ENCODE data around the gene GANAB. TPM values are rescaled to one million over a fixed set of nuclear protein-coding genes. Genes with fewer than 3 reads are reported as not detected.
"Not testable (repeated sequence)": the region's sequence is repeated elsewhere in the genome, so short reads cannot be mapped to it uniquely, and the experiment has no call there.

The GANAB gene
- total RNA-seq, 2 donors from 2014 or later = 310 to 312 TPM

GRCh38 chr11:62677156-62677555, 30.7 kb upstream of the GANAB start:
- ATAC-seq (replicated peaks in 1 of 2) (no peak), DNase-seq (no peak)
- Mint-ChIP-seq H3K9me3 (no peaks in the 10 kb centered on the region), H3K27ac (peak overlapping the region; percentile 97), H3K4me3 (peak overlapping the region; percentile 52 to 81), H3K36me3 (ENCODE audit: insufficient read depth in 2 of 2) (peaks cover 7 to 18% of the 10 kb centered on the region in 2 donors), H3K27me3 (ENCODE audit: low read depth) (no peaks in the 10 kb centered on the region), H3K4me1 (ENCODE audit: low read depth) (peaks cover 64% of the 10 kb centered on the region)

GRCh38 chr11:62676698-62677097, 30.3 kb upstream of the GANAB start:
- Mint-ChIP-seq H3K27ac (peak overlapping the region; percentile 97), H3K9me3 (no peaks in the 10 kb centered on the region), H3K27me3 (ENCODE audit: low read depth) (no peaks in the 10 kb centered on the region), H3K36me3 (ENCODE audit: insufficient read depth in 2 of 2) (peaks cover 7 to 18% of the 10 kb centered on the region in 2 donors), H3K4me3 (peak overlapping the region; percentile 52 to 81), H3K4me1 (ENCODE audit: low read depth) (peaks cover 66% of the 10 kb centered on the region)
- ATAC-seq (replicated peaks in 1 of 2) (no peak), DNase-seq (no peak)

- H3K4me3 Mint-ChIP-seq; H3K27me3 Mint-ChIP-seq (ENCODE audit: low read depth); ATAC-seq (replicated peaks in 1 of 2); H3K9me3 Mint-ChIP-seq; H3K27ac Mint-ChIP-seq; DNase-seq: not testable (repeated sequence)
- peaks cover 11 to 21% of the 10 kb centered on the region in 2 donors for H3K36me3 Mint-ChIP-seq (ENCODE audit: insufficient read depth in 2 of 2)
- H3K4me1 Mint-ChIP-seq (ENCODE audit: low read depth) = peaks cover 68% of the 10 kb centered on the region
These were observed 29.0 kb upstream of the GANAB start for GRCh38 chr11:62675415-62675814.

DNA sequence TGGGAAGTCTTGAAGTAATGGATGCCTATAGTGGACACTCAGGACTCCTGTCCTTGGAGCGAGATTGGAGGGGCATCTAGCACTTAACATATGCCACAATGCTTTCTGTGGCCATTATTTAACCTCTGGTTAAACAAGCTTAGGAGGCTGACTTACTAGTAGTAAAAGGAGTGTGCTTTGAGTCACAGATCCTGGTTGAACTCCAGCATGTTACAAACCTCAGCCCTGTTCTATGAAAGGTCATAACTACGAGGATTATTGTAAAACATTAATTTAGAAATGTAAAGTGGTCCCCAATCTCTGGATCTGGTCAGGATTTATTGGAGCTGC, 26.7 kb upstream of the GANAB start:
- Mint-ChIP-seq H3K36me3 (ENCODE audit: insufficient read depth in 2 of 2) (peaks cover 11 to 23% of the 10 kb centered on the region in 2 donors), H3K27me3 (ENCODE audit: low read depth) (no peaks in the 10 kb centered on the region), H3K4me1 (ENCODE audit: low read depth) (peaks cover 66% of the 10 kb centered on the region), H3K4me3 (peak overlapping the region; percentile 92 to 100), H3K27ac (no peak overlapping the region), H3K9me3 (no peaks in the 10 kb centered on the region)
- DNase-seq (no peak), ATAC-seq (replicated peaks in 1 of 2) (no peak)

DNA sequence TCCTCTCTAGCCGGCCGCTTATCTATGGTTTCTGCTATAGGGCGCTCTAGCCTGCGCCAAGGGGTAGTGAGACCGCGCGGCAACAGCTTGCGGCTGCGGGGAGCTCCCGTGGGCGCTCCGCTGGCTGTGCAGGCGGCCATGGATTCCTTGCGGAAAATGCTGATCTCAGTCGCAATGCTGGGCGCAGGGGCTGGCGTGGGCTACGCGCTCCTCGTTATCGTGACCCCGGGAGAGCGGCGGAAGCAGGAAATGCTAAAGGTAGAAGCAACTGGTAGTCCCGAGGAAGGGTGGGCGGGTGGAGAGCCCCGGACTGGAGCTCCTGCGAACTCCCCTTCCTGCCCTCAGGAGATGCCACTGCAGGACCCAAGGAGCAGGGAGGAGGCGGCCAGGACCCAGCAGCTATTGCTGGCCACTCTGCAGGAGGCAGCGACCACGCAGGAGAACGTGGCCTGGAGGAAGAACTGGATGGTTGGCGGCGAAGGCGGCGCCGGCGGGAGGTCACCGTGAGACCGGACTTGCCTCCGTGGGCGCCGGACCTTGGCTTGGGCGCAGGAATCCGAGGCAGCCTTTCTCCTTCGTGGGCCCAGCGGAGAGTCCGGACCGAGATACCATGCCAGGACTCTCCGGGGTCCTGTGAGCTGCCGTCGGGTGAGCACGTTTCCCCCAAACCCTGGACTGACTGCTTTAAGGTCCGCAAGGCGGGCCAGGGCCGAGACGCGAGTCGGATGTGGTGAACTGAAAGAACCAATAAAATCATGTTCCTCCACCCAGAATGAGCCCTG, 25.4 kb upstream of the GANAB start, which contains the start of the genes LBHD1 and UQCC3:
Gene LBHD1, minus strand, starts transcription at position 660 of the 782 bp plus-strand sequence. CDS start 2,236 bp downstream, outside the sequence.
Gene UQCC3, plus strand, starts transcription at position 66 of the 782 bp plus-strand sequence. Its CDS starts 73 bp downstream, at position 139.
- Mint-ChIP-seq H3K27ac (peak within 1 kb of the TSS; percentile 94), H3K9me3 (no peaks in the 10 kb centered on the region), H3K36me3 (ENCODE audit: insufficient read depth in 2 of 2) (peaks cover 9 to 14% of the 10 kb centered on the region in 2 donors), H3K27me3 (ENCODE audit: low read depth) (no peaks in the 10 kb centered on the region), H3K4me1 (ENCODE audit: low read depth) (peaks cover 66% of the 10 kb centered on the region), H3K4me3 (peak within 1 kb of the TSS; percentile 92 to 100)
- ATAC-seq (replicated peaks in 1 of 2) (peak; percentile 85 to 88), DNase-seq (peak; percentile 83 to 86)

DNA sequence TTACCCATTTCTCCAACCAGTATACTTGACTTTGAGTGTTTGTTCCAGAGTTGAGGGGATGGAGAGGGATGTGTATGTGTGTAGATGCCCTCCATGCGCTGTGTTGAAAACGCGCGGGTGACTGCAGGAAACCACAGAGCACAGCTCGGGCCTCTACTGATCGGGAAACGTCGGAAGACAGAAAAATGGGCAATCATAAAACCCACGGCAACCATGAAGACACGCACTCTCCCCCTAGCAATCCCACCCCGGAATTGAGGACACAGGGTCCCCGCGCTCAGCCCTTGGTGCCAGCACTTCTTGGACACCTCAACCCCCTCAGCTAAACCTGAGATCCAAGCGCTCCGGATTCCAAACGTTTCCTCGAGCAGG, 24.8 kb upstream of the GANAB start:
- H3K36me3 Mint-ChIP-seq (ENCODE audit: insufficient read depth in 2 of 2) = peaks cover 10 to 17% of the 10 kb centered on the region in 2 donors
- H3K27me3 Mint-ChIP-seq (ENCODE audit: low read depth) = no peaks in the 10 kb centered on the region
- peak overlapping the region; percentile 91 for H3K27ac Mint-ChIP-seq
- peaks cover 66% of the 10 kb centered on the region for H3K4me1 Mint-ChIP-seq (ENCODE audit: low read depth)
- peak in 1 of 2 donors; percentile 34 for DNase-seq
- ATAC-seq (replicated peaks in 1 of 2) = peak; percentile 24 to 35
- peak overlapping the region; percentile 92 to 100 for H3K4me3 Mint-ChIP-seq
- no peaks in the 10 kb centered on the region for H3K9me3 Mint-ChIP-seq

DNA sequence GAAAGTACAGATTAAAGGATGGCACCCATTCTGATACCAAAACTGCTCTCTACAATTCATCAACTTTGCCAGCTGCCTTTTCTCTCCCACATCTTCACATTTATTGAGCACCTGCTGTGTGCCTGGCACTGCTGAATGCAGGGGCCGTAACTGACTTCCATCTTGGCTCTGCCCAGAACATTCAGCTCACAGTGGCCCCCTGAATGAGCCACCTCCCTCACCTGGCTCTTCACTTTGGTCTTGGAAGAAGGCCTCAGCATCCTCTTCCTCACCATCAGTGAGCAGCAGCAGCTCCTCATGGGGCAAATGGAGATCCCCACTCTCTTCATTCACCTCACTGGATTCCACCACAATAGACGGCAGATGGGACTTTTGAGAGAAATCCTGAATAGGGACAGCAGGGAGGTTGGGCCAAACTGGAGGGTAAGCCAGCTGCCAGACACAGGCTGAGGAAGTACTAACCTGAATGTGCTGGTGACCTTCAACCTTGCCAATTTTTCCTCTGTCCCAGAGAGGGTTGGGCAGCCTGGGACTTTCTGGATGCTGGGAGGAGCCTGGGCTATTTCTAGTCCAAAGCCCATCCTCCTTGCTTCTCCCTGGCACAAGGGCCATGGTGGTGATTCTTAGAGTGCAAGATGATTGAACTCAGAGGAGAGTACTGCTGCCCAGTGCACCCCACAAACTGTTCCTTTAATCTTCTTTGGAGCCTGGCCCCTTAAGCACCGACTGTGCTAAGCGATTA, 23.2 kb upstream of the GANAB start:
- Mint-ChIP-seq H3K27ac (peak overlapping the region; percentile 91), H3K4me1 (ENCODE audit: low read depth) (peaks cover 61% of the 10 kb centered on the region), H3K9me3 (no peaks in the 10 kb centered on the region), H3K27me3 (ENCODE audit: low read depth) (no peaks in the 10 kb centered on the region), H3K4me3 (peak overlapping the region; percentile 92 to 100), H3K36me3 (ENCODE audit: insufficient read depth in 2 of 2) (peaks cover 7 to 13% of the 10 kb centered on the region in 2 donors)
- ATAC-seq (replicated peaks in 1 of 2) (no peak), DNase-seq (no peak)

GRCh38 chr11:62667460-62667859, 21.0 kb upstream of the GANAB start:
- DNase-seq = no peak
- no peaks in the 10 kb centered on the region for H3K27me3 Mint-ChIP-seq (ENCODE audit: low read depth)
- ATAC-seq (replicated peaks in 1 of 2) = no peak
- H3K4me1 Mint-ChIP-seq (ENCODE audit: low read depth) = peaks cover 58% of the 10 kb centered on the region
- peak overlapping the region; percentile 96 to 97 for H3K4me3 Mint-ChIP-seq
- peak overlapping the region; percentile 95 for H3K27ac Mint-ChIP-seq
- no peaks in the 10 kb centered on the region for H3K9me3 Mint-ChIP-seq
- peaks cover 8 to 19% of the 10 kb centered on the region in 2 donors for H3K36me3 Mint-ChIP-seq (ENCODE audit: insufficient read depth in 2 of 2)

- ATAC-seq (replicated peaks in 1 of 2) (no peak), DNase-seq (no peak)
- H3K4me1 Mint-ChIP-seq (ENCODE audit: low read depth) = peaks cover 56% of the 10 kb centered on the region
- no peaks in the 10 kb centered on the region for H3K27me3 Mint-ChIP-seq (ENCODE audit: low read depth)
- H3K4me3 Mint-ChIP-seq = peak overlapping the region; percentile 96 to 97
- H3K36me3 Mint-ChIP-seq (ENCODE audit: insufficient read depth in 2 of 2) = peaks cover 8 to 18% of the 10 kb centered on the region in 2 donors
- H3K9me3 Mint-ChIP-seq = no peaks in the 10 kb centered on the region
- H3K27ac Mint-ChIP-seq = peak overlapping the region; percentile 95
These were observed 20.0 kb upstream of the GANAB start for GRCh38 chr11:62666259-62666926.

GRCh38 chr11:62665599-62666258, 19.3 kb upstream of the GANAB start:
- ATAC-seq (replicated peaks in 1 of 2) (peak; percentile 27 to 39), DNase-seq (peak; percentile 62 to 73)
- Mint-ChIP-seq H3K27me3 (ENCODE audit: low read depth) (no peaks in the 10 kb centered on the region), H3K4me3 (peak overlapping the region; percentile 96 to 97), H3K36me3 (ENCODE audit: insufficient read depth in 2 of 2) (peaks cover 4 to 16% of the 10 kb centered on the region in 2 donors), H3K4me1 (ENCODE audit: low read depth) (peaks cover 50% of the 10 kb centered on the region), H3K9me3 (no peaks in the 10 kb centered on the region), H3K27ac (peak overlapping the region; percentile 95)

GRCh38 chr11:62665075-62665598, 18.7 kb upstream of the GANAB start, which contains the start of the genes C11orf98 and CSKMT:
TSS of gene C11orf98 (minus strand) at chr11:62665210. CDS start at chr11:62665169, 41 bp downstream.
TSS of gene CSKMT (plus strand) at chr11:62665312. CDS start at chr11:62665880, 568 bp downstream.
- H3K27me3 Mint-ChIP-seq (ENCODE audit: low read depth) = no peaks in the 10 kb centered on the region

More at GRCh38 chr11:62665075-62665598, 18.7 kb upstream of the GANAB start, which contains the start of the genes C11orf98 and CSKMT:
- no peaks in the 10 kb centered on the region for H3K9me3 Mint-ChIP-seq
- ATAC-seq (replicated peaks in 1 of 2) (peak; percentile 86 to 90), DNase-seq (peak; percentile 97 to 99)
- peaks cover 45% of the 10 kb centered on the region for H3K4me1 Mint-ChIP-seq (ENCODE audit: low read depth)
- H3K4me3 Mint-ChIP-seq = peak within 1 kb of the TSS; percentile 96 to 97
- H3K27ac Mint-ChIP-seq = peak within 1 kb of the TSS; percentile 95
- peaks cover 4 to 16% of the 10 kb centered on the region in 2 donors for H3K36me3 Mint-ChIP-seq (ENCODE audit: insufficient read depth in 2 of 2)
